ENCODE measurements around the gene S100Z.
A peak's percentile ranks its signal among the peaks of the same experiment; 100 is the strongest.
"Not testable (repeated sequence)": the region's sequence is repeated elsewhere in the genome, so short reads cannot be mapped to it uniquely, and the experiment has no call there.

Gene S100Z

DNA sequence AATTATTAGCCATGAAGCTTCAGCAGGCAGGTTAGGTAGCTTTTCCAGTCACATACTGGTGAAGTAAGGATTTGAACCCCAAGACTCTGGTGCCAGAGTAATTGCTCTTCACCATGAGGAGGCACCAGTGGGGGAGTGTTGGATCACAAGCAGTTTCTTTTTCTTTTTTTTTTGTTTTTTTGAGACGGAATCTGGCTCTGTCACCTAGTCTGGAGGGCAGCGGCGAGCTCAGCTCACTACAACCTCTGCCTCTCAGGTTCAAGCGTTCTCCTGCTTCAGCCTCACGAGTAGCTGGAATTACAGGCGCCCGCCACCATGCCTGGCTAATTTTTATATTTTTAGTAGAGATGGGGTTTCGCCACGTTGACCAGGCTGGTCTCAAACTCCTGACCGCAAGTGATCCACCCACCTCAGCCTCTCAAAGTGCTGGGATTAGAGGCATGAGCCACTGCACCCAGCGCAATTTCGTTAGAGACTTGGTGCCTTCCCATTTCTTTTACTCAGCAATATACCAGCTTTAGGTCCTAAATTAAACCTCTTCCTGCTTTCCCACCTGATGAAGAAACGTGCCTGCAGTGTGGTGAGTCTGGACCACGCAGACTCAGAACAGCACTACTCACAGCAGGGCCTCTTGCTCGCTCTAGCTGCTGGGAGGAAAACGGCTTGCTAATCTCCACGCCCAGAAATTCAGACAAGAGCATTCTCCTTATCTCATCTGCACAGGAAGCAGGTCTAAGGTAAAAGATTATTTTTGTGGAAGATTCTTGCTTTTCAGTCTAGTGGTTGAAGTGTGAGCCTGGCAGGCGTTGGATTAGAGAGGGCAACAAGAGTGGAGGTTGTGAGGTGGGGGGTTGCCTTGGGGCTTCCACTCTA is at the start of gene S100Z:
Gene S100Z, plus strand, starts transcription at position 596 of the 873 bp plus-strand sequence. CDS start 25,346 bp downstream, outside the sequence.
- no peak for DNase-seq

- no peak for DNase-seq
Observed at GRCh38 chr5:76800579-76800978, 49.2 kb upstream of the S100Z start.

DNA sequence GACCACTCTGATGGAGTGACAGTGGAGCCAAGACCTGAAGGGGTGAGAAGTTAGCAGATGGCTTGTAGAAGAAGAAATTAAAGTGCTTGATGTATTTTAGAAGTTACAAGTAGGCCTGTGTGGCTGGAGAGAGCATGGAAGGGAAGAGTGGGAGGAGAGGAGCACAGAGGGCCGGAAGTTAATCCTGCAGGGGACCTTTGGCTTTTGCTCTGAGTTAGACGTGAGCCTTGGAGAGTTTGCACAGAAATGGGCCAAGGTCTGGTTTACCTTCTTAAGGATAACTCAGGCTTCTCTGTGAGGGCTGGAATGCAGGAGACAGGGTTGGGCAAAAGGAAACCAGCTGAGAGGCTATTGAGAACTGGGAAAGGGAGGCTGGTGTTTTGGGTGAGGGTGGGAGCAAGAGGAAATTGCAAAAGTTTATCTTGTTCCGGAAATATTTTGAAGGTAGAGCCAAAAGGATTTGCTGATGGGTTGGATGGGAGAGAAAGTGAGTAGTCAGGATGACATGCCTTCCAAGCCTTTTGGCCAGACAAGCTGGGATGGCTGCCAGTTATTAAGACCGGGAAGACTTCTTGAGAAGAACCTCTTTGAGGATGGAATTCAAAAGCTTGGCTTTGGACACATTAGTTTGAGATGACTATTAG is 48.5 kb upstream of the S100Z start:
- no peak for DNase-seq

- DNase-seq: no peak
Observed at GRCh38 chr5:76801803-76802195, 48.0 kb upstream of the S100Z start.

- DNase-seq: no peak
Observed at GRCh38 chr5:76804266-76804665, 45.5 kb upstream of the S100Z start.

- no peak for DNase-seq
Observed at GRCh38 chr5:76805821-76806505, 43.9 kb upstream of the S100Z start.

GRCh38 chr5:76807296-76807695 is 42.5 kb upstream of the S100Z start:
- no peak for DNase-seq

DNA sequence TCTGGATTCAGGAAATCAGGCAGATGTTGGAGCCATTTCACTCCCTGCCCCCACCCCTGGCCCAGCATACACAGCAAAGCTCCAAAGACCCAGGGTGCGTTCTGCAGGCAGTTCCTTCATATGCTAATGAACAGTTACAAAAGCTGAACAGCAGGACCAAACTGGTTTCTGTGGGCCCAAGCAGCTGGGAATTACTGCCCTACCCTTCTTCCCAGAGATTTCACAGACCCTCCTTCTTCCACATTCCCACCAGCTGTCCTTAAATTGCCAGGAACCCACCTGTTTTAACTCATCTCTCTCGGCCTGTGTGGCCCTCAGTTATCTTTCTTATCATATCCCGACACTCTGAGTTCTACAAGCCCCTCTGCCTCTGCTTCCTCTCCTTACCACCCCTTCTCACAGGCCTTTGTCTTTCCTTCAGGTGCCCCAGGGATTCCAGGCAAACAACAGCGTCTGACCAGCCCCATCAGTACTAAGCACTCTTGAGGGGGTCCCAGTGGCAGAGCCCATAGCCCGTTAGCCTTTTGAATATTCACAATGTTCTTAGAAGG is 41.6 kb upstream of the S100Z start:
- DNase-seq: no peak

DNA sequence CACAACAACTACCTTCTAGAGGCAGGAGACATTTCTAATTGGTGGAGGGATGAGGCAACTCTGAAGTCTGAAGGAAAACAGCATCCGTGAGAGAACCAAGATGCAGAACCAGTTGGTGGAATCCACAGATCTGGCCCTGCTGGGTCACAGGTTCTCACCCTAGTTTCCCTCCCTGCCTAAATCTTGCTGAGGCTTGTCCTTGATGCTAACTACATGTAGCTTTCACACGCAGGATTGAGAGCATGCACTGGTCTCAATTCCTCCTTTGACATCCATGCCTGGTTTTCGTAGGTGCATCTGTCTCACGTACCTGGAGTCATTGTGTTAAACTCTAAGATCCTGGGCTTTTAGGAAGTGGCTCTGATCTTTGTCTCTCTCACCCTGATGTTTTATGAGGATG is 40.7 kb upstream of the S100Z start:
- DNase-seq: no peak

- no peak for DNase-seq
Observed at GRCh38 chr5:76810236-76810635, 39.6 kb upstream of the S100Z start.

GRCh38 chr5:76811214-76811613 is 38.6 kb upstream of the S100Z start:
- DNase-seq: no peak

DNA sequence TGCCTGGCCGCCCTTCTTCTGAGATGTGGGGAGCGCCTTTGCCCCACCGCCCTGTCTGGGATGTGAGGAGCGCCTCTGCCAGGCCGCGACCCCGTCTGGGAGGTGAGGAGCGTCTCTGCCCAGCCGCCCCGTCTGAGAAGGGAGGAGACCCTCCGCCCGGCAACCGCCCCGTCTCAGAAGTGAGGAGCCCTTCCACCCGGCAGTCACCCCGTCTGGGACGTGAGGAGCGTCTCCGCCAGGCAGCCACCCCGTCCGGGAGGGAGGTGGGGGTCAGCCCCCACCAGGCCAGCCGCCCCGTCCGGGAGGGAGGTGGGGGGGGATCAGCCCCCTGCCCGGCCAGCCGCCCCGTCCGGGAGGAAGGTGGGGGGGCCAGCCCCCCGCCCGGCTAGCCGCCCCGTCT is 37.6 kb upstream of the S100Z start:
- DNase-seq: not testable (repeated sequence)

DNA sequence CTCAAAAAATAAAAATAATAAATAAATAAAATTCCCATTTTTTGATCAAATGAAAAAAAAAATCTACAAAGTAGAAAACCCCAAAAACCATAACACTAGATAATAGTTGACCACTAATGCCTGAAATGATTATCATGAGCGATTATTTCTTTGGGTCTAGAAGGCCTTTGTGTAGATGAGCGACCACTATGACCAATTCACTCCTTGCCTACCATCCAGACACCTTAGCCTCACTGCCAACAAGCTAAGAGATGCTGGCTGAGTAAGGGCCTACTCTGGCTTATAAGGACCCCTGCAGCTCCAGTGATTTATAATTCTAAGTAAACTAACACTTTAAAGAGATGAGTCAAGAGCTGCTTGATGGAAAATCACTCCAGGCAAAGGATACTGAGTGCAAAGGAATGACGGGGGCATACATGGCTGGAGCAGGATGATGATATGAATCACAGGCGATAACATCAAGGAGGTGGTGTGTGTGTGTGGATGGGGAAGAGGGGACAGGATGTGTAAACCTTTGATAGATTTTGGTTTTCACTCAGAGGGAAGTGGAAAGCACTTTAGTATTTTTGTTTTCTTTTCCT is 35.7 kb upstream of the S100Z start:
- DNase-seq: no peak

DNA sequence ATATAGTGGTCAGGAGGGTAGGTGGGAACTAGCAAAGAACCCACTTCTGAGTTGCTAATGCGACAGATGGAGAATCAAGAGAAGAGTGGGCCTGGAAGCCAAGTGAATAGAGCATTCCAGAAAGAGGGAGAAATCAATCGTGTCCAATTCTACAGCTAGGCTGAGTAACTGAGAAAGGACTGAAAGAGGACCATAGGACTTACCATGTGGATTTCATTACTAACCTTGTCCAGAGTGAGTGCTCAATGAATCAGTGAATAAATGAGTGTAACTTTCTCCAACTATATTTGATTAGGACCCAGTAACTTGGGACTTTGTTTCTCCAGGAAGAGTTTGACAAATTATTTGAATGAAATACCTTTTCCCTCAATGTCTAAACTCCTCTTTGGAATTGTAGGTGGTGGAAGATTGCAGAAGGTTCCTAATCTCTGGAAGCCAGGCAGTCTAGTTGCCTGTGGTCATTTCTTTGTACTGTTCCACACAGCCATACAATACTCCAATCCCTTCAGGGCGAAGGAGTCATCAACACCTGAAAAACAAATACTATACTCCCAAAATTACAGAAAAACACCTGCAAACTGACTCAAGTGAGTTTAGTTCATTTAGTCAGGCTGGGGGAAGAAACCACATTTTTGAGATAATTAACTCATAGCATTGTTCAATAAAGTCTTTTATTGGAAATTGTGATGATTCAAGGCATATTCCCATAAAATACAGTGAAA is 33.5 kb upstream of the S100Z start:
- no peak for DNase-seq

DNA sequence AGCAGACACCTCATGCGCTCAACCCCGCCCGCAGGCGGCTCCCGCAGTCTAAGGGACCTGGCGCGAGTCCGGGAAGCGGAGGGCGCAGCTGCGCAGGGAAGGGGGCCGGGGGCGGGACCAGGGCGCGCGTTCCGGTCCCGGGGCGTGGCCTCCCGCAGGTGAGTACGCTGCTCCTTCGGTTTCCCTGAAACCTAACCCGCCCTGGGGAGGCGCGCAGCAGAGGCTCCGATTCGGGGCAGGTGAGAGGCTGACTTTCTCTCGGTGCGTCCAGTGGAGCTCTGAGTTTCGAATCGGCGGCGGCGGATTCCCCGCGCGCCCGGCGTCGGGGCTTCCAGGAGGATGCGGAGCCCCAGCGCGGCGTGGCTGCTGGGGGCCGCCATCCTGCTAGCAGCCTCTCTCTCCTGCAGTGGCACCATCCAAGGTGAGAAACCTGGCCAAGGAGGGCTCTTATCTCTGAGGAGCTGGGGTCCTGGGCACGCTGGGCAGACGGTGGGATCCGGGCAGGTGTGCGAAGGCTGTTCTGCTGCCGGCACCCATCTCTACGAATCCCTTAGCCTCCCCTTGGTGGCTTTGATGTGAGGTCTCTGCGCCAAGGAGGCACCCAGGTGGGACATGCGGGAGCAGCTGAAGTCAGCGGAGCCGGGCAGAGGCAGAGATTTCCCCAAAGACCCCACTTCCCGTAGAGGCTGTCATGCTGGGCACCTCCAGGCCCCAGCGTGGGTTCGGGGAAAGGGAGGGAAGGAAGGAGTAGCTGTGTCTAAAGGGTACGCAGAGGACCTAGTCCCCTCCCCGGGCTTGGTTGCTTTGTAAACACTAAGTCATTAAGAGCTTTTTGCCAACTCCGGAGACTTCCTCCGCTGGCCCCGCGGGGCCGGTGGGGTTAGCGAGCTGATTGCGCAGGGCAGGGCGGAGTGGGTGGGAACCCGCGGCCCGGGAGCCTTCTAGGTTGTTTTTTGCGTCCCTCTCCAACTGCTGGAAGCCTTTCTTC is 30.7 kb upstream of the S100Z start, which contains the start of gene F2RL1:
Gene F2RL1, plus strand, starts transcription at position 187 of the 988 bp plus-strand sequence. Its CDS starts 153 bp downstream, at position 340.
- DNase-seq: peak; percentile 63

- no peak for DNase-seq
Observed at GRCh38 chr5:76819851-76820525, 29.8 kb upstream of the S100Z start.

- DNase-seq: no peak
Observed at GRCh38 chr5:76820526-76820890, 29.3 kb upstream of the S100Z start.

DNA sequence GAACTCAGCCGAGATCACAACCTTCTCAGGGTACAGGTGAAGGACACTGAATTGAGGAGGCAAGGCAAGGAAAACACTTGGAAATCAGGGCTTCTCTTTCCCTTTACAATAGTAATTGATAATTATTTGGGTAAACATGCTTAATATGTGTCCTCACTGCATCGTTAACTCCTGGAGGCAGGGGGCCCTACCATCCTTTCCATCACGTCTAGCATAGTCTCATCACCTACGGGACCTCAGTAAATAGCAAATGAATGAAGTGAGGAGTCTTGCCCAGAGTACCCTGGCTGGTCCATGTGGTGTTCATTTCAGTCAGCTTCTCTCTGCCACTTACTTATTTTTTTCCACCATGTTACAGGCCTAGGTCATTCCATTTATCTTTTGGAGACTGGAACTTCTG is 28.7 kb upstream of the S100Z start:
- no peak for DNase-seq

- DNase-seq: not testable (repeated sequence)
Observed at GRCh38 chr5:76822105-76822731, 27.6 kb upstream of the S100Z start.

- not testable (repeated sequence) for DNase-seq
Observed at GRCh38 chr5:76826416-76826815, 23.4 kb upstream of the S100Z start.
